DOHH2 (cell line): ENCODE measurements around the gene SHE.

Experiments
- H3F3A ChIP-seq: fragments of 200-600 bp; sonication (generic), shearing (Covaris generic); 2 replicates; pipeline ENCODE4 v1.6.0; 2016; ENCODE audit warnings: antibody characterized with exemption, mild to moderate bottlenecking; ENCODE audit not compliant: control insufficient read depth, insufficient read depth
- H3K27ac ChIP-seq: fragments of 200-600 bp; sonication (generic); 2 replicates; pipeline ENCODE4 v1.5.1; 2014; ENCODE audit warnings: low read depth, mild to moderate bottlenecking, low read length, moderate library complexity
- H3K27me3 ChIP-seq: fragments of 200-600 bp; sonication (generic); 2 replicates; pipeline ENCODE4 v1.6.1; 2014; ENCODE audit warnings: mild to moderate bottlenecking, low read length, mixed read lengths; ENCODE audit not compliant: control insufficient read depth
- H3K36me3 ChIP-seq: fragments of 200-600 bp; sonication (generic); 2 replicates; pipeline ENCODE4 v1.6.1; 2014; ENCODE audit warnings: mild to moderate bottlenecking, low read length, moderate library complexity, mixed read lengths; ENCODE audit not compliant: control insufficient read depth
- H3K4me1 ChIP-seq: fragments of 200-600 bp; sonication (generic); 2 replicates; pipeline ENCODE4 v1.6.1; 2014; ENCODE audit warnings: mild to moderate bottlenecking, low read length, mixed read lengths; ENCODE audit not compliant: control insufficient read depth
- H3K4me2 ChIP-seq: fragments of 200-600 bp; sonication (generic); 2 replicates; pipeline ENCODE4 v1.6.0; 2014; ENCODE audit warnings: mild to moderate bottlenecking, low read length, moderate library complexity
- H3K4me3 ChIP-seq: fragments of 200-600 bp; sonication (generic); 2 replicates; pipeline ENCODE4 v1.5.1; 2014; ENCODE audit warnings: mild to moderate bottlenecking, low read length, mixed read lengths
- H3K79me2 ChIP-seq: fragments of 200-600 bp; sonication (generic); 2 replicates; pipeline ENCODE4 v1.6.1; 2014; ENCODE audit warnings: mild to moderate bottlenecking, low read length, mixed read lengths; ENCODE audit not compliant: control insufficient read depth
- H3K9me2 ChIP-seq: fragments of 200-600 bp; sonication (generic); replicated peaks from 2 replicates; pipeline ENCODE4 v1.6.1; 2014; ENCODE audit warnings: mild to moderate bottlenecking, low read length, mixed read lengths; ENCODE audit not compliant: control insufficient read depth
- H3K9me3 ChIP-seq: fragments of 200-600 bp; sonication (generic); 2 replicates; pipeline ENCODE4 v1.6.1; 2014; ENCODE audit warnings: antibody characterized with exemption, low read length, mixed read lengths; ENCODE audit not compliant: control insufficient read depth, insufficient read depth
- H4K20me1 ChIP-seq: fragments of 200-600 bp; sonication (generic); 2 replicates; pipeline ENCODE4 v1.6.0; 2014; ENCODE audit warnings: low read depth, mild to moderate bottlenecking, antibody characterized with exemption, low read length, moderate library complexity; ENCODE audit not compliant: control insufficient read depth, insufficient read depth
- EZH2phosphoT487 ChIP-seq: fragments of 200-600 bp; sonication (generic); IDR thresholded peaks from 2 replicates; pipeline ENCODE4 v1.6.1; 2017; ENCODE audit warnings: borderline replicate concordance, mild to moderate bottlenecking, antibody characterized with exemption, low read length, moderate library complexity, mixed read lengths
- TF ChIP-seq, protein P1 (sequence below): fragments of 200-600 bp; sonication (generic); IDR thresholded peaks from one replicate; pipeline ENCODE4 v1.5.1; 2014; ENCODE audit warnings: antibody characterized with exemption, mild to moderate bottlenecking, low read depth, low read length; ENCODE audit not compliant: poor library complexity, severe bottlenecking

SHE gene

GRCh38 chr1:154435599-154436200 is 66.5 kb downstream of the SHE start:
- Histone ChIP-seq H3F3A (no peaks in the 10 kb centered on the region), H3K9me2 (no peaks in the 10 kb centered on the region), H3K9me3 (no peaks in the 10 kb centered on the region), H3K27ac (no peak overlapping the region), H3K27me3 (peaks cover 18% of the 10 kb centered on the region), H3K36me3 (no peaks in the 10 kb centered on the region), H4K20me1 (no peaks in the 10 kb centered on the region), H3K4me3 (no peak overlapping the region), H3K79me2 (no peaks in the 10 kb centered on the region), H3K4me2 (no peak overlapping the region), H3K4me1 (0 out of 2 replicates have a peak, but pooled peaks cover 5% of the 10 kb centered on the region)
- TF ChIP-seq, protein P1, sequence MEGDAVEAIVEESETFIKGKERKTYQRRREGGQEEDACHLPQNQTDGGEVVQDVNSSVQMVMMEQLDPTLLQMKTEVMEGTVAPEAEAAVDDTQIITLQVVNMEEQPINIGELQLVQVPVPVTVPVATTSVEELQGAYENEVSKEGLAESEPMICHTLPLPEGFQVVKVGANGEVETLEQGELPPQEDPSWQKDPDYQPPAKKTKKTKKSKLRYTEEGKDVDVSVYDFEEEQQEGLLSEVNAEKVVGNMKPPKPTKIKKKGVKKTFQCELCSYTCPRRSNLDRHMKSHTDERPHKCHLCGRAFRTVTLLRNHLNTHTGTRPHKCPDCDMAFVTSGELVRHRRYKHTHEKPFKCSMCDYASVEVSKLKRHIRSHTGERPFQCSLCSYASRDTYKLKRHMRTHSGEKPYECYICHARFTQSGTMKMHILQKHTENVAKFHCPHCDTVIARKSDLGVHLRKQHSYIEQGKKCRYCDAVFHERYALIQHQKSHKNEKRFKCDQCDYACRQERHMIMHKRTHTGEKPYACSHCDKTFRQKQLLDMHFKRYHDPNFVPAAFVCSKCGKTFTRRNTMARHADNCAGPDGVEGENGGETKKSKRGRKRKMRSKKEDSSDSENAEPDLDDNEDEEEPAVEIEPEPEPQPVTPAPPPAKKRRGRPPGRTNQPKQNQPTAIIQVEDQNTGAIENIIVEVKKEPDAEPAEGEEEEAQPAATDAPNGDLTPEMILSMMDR: no peak
- no peak for TF ChIP-seq EZH2phosphoT487

GRCh38 chr1:154434346-154435085 is 67.7 kb downstream of the SHE start:
- Histone ChIP-seq H3K27me3 (peaks cover 6% of the 10 kb centered on the region), H3K9me3 (no peaks in the 10 kb centered on the region), H4K20me1 (no peaks in the 10 kb centered on the region), H3K4me2 (no peak overlapping the region), H3K4me3 (no peak overlapping the region), H3K27ac (no peak overlapping the region), H3F3A (no peaks in the 10 kb centered on the region), H3K9me2 (no peaks in the 10 kb centered on the region), H3K79me2 (no peaks in the 10 kb centered on the region), H3K36me3 (no peaks in the 10 kb centered on the region), H3K4me1 (no peaks in the 10 kb centered on the region)
- TF ChIP-seq, protein P1: no peak
- TF ChIP-seq EZH2phosphoT487: no peak

DNA sequence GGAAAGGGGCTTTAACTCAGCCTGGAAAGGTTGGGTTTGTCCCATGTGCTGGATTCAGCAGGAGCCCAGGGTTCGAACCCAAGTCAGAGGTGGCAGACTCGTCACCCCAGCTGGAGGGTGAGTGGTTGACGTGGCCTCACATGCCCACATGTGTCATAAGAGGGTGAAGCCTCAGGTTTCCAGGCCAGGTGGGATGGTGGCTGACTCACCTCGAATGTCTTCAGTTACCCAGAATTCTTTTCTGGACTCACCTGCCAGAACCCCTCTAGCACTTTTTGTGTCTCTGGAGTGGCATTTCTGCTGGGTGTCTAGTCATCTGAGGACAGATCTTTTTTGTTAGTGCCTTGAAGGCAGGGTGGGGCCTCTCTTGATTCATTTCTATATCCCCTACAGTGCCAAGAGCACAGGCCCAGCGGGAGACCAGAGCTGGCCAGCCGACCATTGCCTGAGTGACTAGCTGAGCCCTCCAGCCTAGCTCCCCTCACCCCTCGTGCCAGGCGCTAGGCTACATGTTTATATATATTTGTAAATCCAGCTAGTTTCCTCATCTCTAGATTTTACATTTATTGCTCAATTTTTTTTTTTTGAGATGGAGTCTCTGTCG is 68.9 kb downstream of the SHE start:
- H3F3A ChIP-seq: no peaks in the 10 kb centered on the region
- H3K27me3 ChIP-seq: no peaks in the 10 kb centered on the region
- H3K79me2 ChIP-seq: no peaks in the 10 kb centered on the region
- no peaks in the 10 kb centered on the region for H3K9me2 ChIP-seq
- no peaks in the 10 kb centered on the region for H3K9me3 ChIP-seq
- H3K4me1 ChIP-seq: no peaks in the 10 kb centered on the region
- H3K4me2 ChIP-seq: no peak overlapping the region
- TF ChIP-seq, protein P1: no peak
- TF ChIP-seq EZH2phosphoT487: no peak
- no peak overlapping the region for H3K4me3 ChIP-seq
- H4K20me1 ChIP-seq: no peaks in the 10 kb centered on the region
- no peak overlapping the region for H3K27ac ChIP-seq
- no peaks in the 10 kb centered on the region for H3K36me3 ChIP-seq
